H1 (cell line): Measurements from ENCODE around the gene PRKAB1. TPM values are rescaled to one million over a fixed set of nuclear protein-coding genes. Genes with fewer than 3 reads are reported as not detected.

Experiments
- CTCF ChIA-PET: fragments of 300-600 bp; sonication (Branson Sonifier 250); formaldehyde crosslinking; loops from one replicate; lab custom pipeline; 2021; ENCODE audit not compliant: partially characterized antibody; lab: Charles Lee
- POLR2A ChIA-PET: fragments of 300-600 bp; sonication (Branson Sonifier 250); formaldehyde crosslinking; loops from one replicate; lab custom pipeline; 2021; ENCODE audit warnings: inconsistent platforms; ENCODE audit not compliant: partially characterized antibody; lab: Charles Lee
- DNase-seq, 2 experiments: peaks; one replicate each; pipeline versions ENCODE4 v3.0.0 to v3.0.0-alpha.2; 2010 to 2022; ENCODE audit warnings: low spot score in 2 of 2, low read depth in 1 of 2, mixed read lengths in 1 of 2
- FAIRE-seq: peaks from 2 replicates; lab custom pipeline; 2011; peaks lifted over from hg19 to GRCh38; lab: Jason Lieb, UNC
- H2AFZ ChIP-seq: 2 replicates; pipeline ENCODE4 v1.8.1; 2012; ENCODE audit warnings: low read length, inconsistent platforms
- H2AK5ac ChIP-seq: 2 replicates; pipeline ENCODE4 v1.6.1; 2013; ENCODE audit warnings: low read depth, low read length
- H2BK120ac ChIP-seq: replicated peaks from 2 replicates; pipeline ENCODE3; 2013; ENCODE audit warnings: low read depth, low read length, inconsistent platforms
- H2BK12ac ChIP-seq: 2 replicates; pipeline ENCODE4 v1.6.1; 2013; ENCODE audit warnings: low read depth, low read length
- H2BK15ac ChIP-seq: 2 replicates; pipeline ENCODE4 v1.6.1; 2013; ENCODE audit warnings: low read length
- H2BK20ac ChIP-seq: 2 replicates; pipeline ENCODE4 v1.6.1; 2013; ENCODE audit warnings: low read length
- H2BK5ac ChIP-seq: 2 replicates; pipeline ENCODE4 v1.6.1; 2013; ENCODE audit warnings: low read depth, low read length
- H3K14ac ChIP-seq: 2 replicates; pipeline ENCODE4 v1.6.1; 2013; ENCODE audit warnings: inconsistent platforms; ENCODE audit not compliant: insufficient read length
- H3K18ac ChIP-seq: 2 replicates; pipeline ENCODE4 v1.6.1; 2013; ENCODE audit warnings: low read length; ENCODE audit errors: extremely low read depth
- H3K23ac ChIP-seq: 2 replicates; pipeline ENCODE4 v1.6.1; 2013; ENCODE audit warnings: inconsistent platforms; ENCODE audit not compliant: insufficient read length
- H3K23me2 ChIP-seq: 2 replicates; pipeline ENCODE4 v1.6.1; 2013; ENCODE audit warnings: low read depth, low read length
- H3K27ac ChIP-seq: 2 replicates; pipeline ENCODE4 v1.6.1; 2011; ENCODE audit warnings: low read depth, low read length, inconsistent platforms
- H3K27me3 ChIP-seq, 4 experiments: replicated peaks in 1 of 4; 1 replicate in 1 of 4; 2 replicates in 3 of 4; pipeline versions ENCODE4 v1.6.1 to v1.8.1; 2011 to 2013; ENCODE audit warnings: low read length in 3 of 4, mild to moderate bottlenecking in 3 of 4, inconsistent platforms in 2 of 4, mixed read lengths in 2 of 4, moderate library complexity in 1 of 4; ENCODE audit not compliant: control insufficient read depth in 3 of 4, insufficient read depth in 3 of 4; ENCODE audit errors: extremely low read depth in 1 of 4
- H3K36me3 ChIP-seq, 4 experiments: 2 replicates each; pipeline versions ENCODE4 v1.6.1 to v1.8.1; 2011 to 2013; ENCODE audit warnings: mild to moderate bottlenecking in 4 of 4, low read length in 3 of 4, moderate library complexity in 2 of 4, control low read depth in 1 of 4, inconsistent platforms in 1 of 4; ENCODE audit not compliant: insufficient read depth in 4 of 4, control insufficient read depth in 2 of 4
- H3K4ac ChIP-seq: replicated peaks from 2 replicates; pipeline ENCODE3; 2013; ENCODE audit warnings: low read length, low read depth, mixed read lengths, inconsistent platforms; ENCODE audit not compliant: insufficient read length
- H3K4me1 ChIP-seq, 4 experiments: replicated peaks in 1 of 4; 1 replicate in 1 of 4; 2 replicates in 3 of 4; pipeline versions ENCODE4 v1.6.1 to v1.8.1; 2011 to 2013; ENCODE audit warnings: low read length in 3 of 4, inconsistent platforms in 2 of 4, mixed read lengths in 1 of 4; ENCODE audit not compliant: insufficient read depth in 4 of 4, control insufficient read depth in 3 of 4
- H3K4me2 ChIP-seq, 2 experiments: 2 replicates each; pipeline versions ENCODE4 v1.6.1 to v1.8.1; 2011 to 2013; ENCODE audit warnings: low read depth in 2 of 2, low read length in 2 of 2, control low read depth in 1 of 2, inconsistent platforms in 1 of 2, mild to moderate bottlenecking in 1 of 2; ENCODE audit not compliant: insufficient read depth in 1 of 2
- H3K4me3 ChIP-seq, 4 experiments: fragments of 200-600, 300-600 bp in 1 of 4; sonication (generic), shearing (Covaris generic), sonication (Bioruptor Twin) in 1 of 4; 2 replicates each; pipeline versions ENCODE4 v1.5.1 to v1.8.1; 2011 to 2016; ENCODE audit warnings: low read length in 4 of 4, low read depth in 3 of 4, control low read depth in 2 of 4, inconsistent platforms in 2 of 4, mild to moderate bottlenecking in 2 of 4, mixed read lengths in 1 of 4, moderate library complexity in 1 of 4; ENCODE audit not compliant: insufficient read depth in 2 of 4; ENCODE audit errors: extremely low read depth in 1 of 4
- H3K56ac ChIP-seq: replicated peaks from 2 replicates; pipeline ENCODE3; 2013; ENCODE audit warnings: low read depth, mild to moderate bottlenecking, mixed read lengths, low read length, inconsistent platforms; ENCODE audit not compliant: insufficient read length
- H3K79me1 ChIP-seq: 2 replicates; pipeline ENCODE4 v1.6.1; 2013; ENCODE audit warnings: low read depth, low read length, control low read depth
- H3K79me2 ChIP-seq, 2 experiments: 2 replicates each; pipeline versions ENCODE4 v1.6.1 to v1.8.1; 2012 to 2013; ENCODE audit warnings: low read length in 2 of 2, mild to moderate bottlenecking in 2 of 2, inconsistent platforms in 1 of 2; ENCODE audit not compliant: insufficient read depth in 2 of 2, control insufficient read depth in 1 of 2
- H3K9ac ChIP-seq, 4 experiments: replicated peaks in 1 of 4; 1 replicate in 1 of 4; 2 replicates in 3 of 4; pipeline versions ENCODE4 v1.6.1 to v1.8.1; 2011 to 2013; ENCODE audit warnings: low read depth in 3 of 4, low read length in 3 of 4, control low read depth in 2 of 4, mild to moderate bottlenecking in 2 of 4, moderate library complexity in 2 of 4, inconsistent platforms in 1 of 4; ENCODE audit errors: extremely low read depth in 1 of 4
- H3K9me3 ChIP-seq, 2 experiments: 2 replicates each; pipeline versions ENCODE4 v1.6.1 to v1.8.1; 2012 to 2013; ENCODE audit warnings: mild to moderate bottlenecking in 2 of 2, moderate library complexity in 2 of 2, control low read depth in 1 of 2, inconsistent platforms in 1 of 2, low read depth in 1 of 2, low read length in 1 of 2, mixed read lengths in 1 of 2; ENCODE audit not compliant: insufficient read depth in 2 of 2
- H4K20me1 ChIP-seq, 2 experiments: replicated peaks in 1 of 2; 2 replicates each; pipeline versions ENCODE3 to v1.8.1; 2011 to 2013; ENCODE audit warnings: inconsistent platforms in 2 of 2, low read length in 2 of 2, mild to moderate bottlenecking in 1 of 2; ENCODE audit not compliant: insufficient read depth in 2 of 2, control insufficient read depth in 1 of 2
- H4K5ac ChIP-seq: 2 replicates; pipeline ENCODE4 v1.6.1; 2013; ENCODE audit warnings: low read length, low read depth, mixed read lengths, inconsistent platforms; ENCODE audit not compliant: insufficient read length
- H4K8ac ChIP-seq: 2 replicates; pipeline ENCODE4 v1.8.0; 2013; ENCODE audit warnings: mild to moderate bottlenecking, moderate library complexity, low read length, inconsistent platforms; ENCODE audit not compliant: insufficient read depth; ENCODE audit errors: extremely low read depth
- H4K91ac ChIP-seq: replicated peaks from 2 replicates; pipeline ENCODE3; 2013; ENCODE audit warnings: low read length, mixed read lengths, inconsistent platforms; ENCODE audit not compliant: insufficient read length
- CREB1 ChIP-seq: IDR thresholded peaks from 2 replicates; pipeline ENCODE4 v1.6.1; 2012; ENCODE audit warnings: inconsistent platforms
- GABPA ChIP-seq: IDR thresholded peaks from 2 replicates; pipeline ENCODE4 v1.6.1; 2011; ENCODE audit warnings: mild to moderate bottlenecking, low read length, moderate library complexity, borderline replicate concordance; ENCODE audit not compliant: insufficient read depth
- KDM4A ChIP-seq: IDR thresholded peaks from one replicate; pipeline ENCODE4 v1.7.1; 2012; ENCODE audit warnings: low read depth, mild to moderate bottlenecking, moderate library complexity, low read length, inconsistent platforms; ENCODE audit not compliant: severe bottlenecking
- SRF ChIP-seq: IDR thresholded peaks from 2 replicates; pipeline ENCODE4 v1.6.1; 2011; ENCODE audit warnings: mild to moderate bottlenecking, low read depth, low read length, moderate library complexity
- YY1 ChIP-seq: IDR thresholded peaks from 2 replicates; pipeline ENCODE4 v1.6.1; 2011; ENCODE audit warnings: low read depth, mild to moderate bottlenecking, low read length
- WGBS, 2 experiments: shearing (Covaris generic) in 1 of 2; methylation state at CpG; one replicate each; pipeline versions ENCODE4 v1.1.6 to v1.1.7; 2013 to 2015; ENCODE audit warnings: low lambda C conversion rate in 2 of 2, mixed read lengths in 2 of 2, inconsistent platforms in 1 of 2, low coverage in 1 of 2, missing lambda C conversion rate in 1 of 2; ENCODE audit not compliant: insufficient replicate concordance in 2 of 2, insufficient coverage in 1 of 2, insufficient read length in 1 of 2; ENCODE audit errors: extremely low coverage in 1 of 2, missing lambda C conversion rate in 1 of 2; 5-methylcytosine and 5-hydroxymethylcytosine counted together
- polyA plus RNA-seq, 7 experiments: library from polyadenylated mRNA; depleted of rRNA in 3 of 7; stranded (reverse) in 5 of 7; unstranded in 2 of 7; fragments of >200 nt in 5 of 7; fragments of 200-250 nt in 2 of 7; gene quantifications; 1 replicate in 5 of 7; 2 replicates in 1 of 7; 4 replicates in 1 of 7; pipeline versions ENCODE4 v1.2.1 to v1.2.3, GENCODE V29; 2011 to 2013; ENCODE audit warnings: missing spikeins in 2 of 7, mixed read lengths in 2 of 7
- total RNA-seq: library from RNA; stranded (reverse); fragmentation: NEBNext Ultra II Directional; extraction: Animal tissue kit (Norgen Biotek cat#: 25700); gene quantifications from 2 replicates; pipeline ENCODE4 v1.2.1, GENCODE V29; 2021

PRKAB1 gene
- total and polyA plus RNA-seq, 2 of the 8 experiments (the other 6 are each of a cell fraction or from before 2014, with no cell fraction given): 24.0 to 32.1 TPM

DNA sequence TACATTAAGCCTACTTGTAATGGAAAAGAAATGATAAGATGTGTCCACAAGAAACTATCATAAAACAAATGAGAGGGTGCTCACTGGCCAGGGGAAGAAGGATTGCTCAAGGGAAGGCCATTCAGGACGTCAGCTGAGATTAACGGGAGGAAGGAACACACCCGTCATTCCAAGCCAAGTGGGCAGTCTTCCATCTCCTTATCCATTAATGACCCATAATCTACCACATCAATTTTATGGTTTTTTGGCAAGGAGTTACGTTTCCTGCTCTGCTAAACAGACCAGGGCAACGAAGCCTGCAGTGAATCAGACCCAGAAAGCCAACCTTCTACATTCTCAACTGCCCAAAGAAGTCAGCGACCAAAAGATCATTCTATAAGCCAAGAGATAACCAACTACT, 25.1 kb downstream of the PRKAB1 start:
- Histone ChIP-seq H4K5ac (no peak overlapping the region), H3K4ac (no peak overlapping the region), H3K27ac (no peak overlapping the region), H3K4me1 (no peaks in the 10 kb centered on the region; a peak in 1 of 7 replicates), H3K9ac (no peak overlapping the region), H3K79me1 (no peaks in the 10 kb centered on the region), H3K79me2 (no peaks in the 10 kb centered on the region), H2BK20ac (no peak overlapping the region), H2BK120ac (no peak overlapping the region), H3K23me2 (no peaks in the 10 kb centered on the region), H3K4me2 (no peak overlapping the region), H3K4me3 (no peak overlapping the region), H4K91ac (no peak overlapping the region), H2BK12ac (no peak overlapping the region), H3K36me3 (peaks cover 5 to 25% (median 17%) of the 10 kb centered on the region in 4 experiments; a peak in 6 of 8 replicates), H3K14ac (no peak overlapping the region), H3K9me3 (no peaks in the 10 kb centered on the region; a peak in 1 of 4 replicates), H3K56ac (no peak overlapping the region), H4K8ac (no peak overlapping the region; the same call in 1 of the 2 replicates), H2AK5ac (no peak overlapping the region), H4K20me1 (peaks cover 2% of the 10 kb centered on the region in 2 experiments), H2BK15ac (no peak overlapping the region), H3K27me3 (no peaks in the 10 kb centered on the region), H2AFZ (no peak overlapping the region), H3K23ac (no peak overlapping the region), H3K18ac (no peak overlapping the region), H2BK5ac (no peak overlapping the region)
- CTCF ChIA-PET: no interaction called here
- no peak for FAIRE-seq
- WGBS, 2 experiments: 88% methylated on average over 6 of the region's 6 CpGs; no CpG with 5 or more reads in 1 of the 2 experiments
- DNase-seq: no peak
- POLR2A ChIA-PET: no interaction called here
- TF ChIP-seq GABPA (no peak), YY1 (no peak), CREB1 (no peak), KDM4A (no peak), SRF (no peak)
